Activated T-helper 1 cell treated with anti-CD3 and anti-CD28 coated beads, Interleukin-2, amount 50 U/mL, for 16 hours (primary cell): Measurements from ENCODE around the gene SLX9.

Experiments
- DNase-seq, 2 donors: peaks; one replicate each; pipeline ENCODE4 v3.0.0-alpha.2; 2020; ENCODE audit warnings: low read depth in 1 of 2, low spot score in 1 of 2

SLX9 gene

DNA sequence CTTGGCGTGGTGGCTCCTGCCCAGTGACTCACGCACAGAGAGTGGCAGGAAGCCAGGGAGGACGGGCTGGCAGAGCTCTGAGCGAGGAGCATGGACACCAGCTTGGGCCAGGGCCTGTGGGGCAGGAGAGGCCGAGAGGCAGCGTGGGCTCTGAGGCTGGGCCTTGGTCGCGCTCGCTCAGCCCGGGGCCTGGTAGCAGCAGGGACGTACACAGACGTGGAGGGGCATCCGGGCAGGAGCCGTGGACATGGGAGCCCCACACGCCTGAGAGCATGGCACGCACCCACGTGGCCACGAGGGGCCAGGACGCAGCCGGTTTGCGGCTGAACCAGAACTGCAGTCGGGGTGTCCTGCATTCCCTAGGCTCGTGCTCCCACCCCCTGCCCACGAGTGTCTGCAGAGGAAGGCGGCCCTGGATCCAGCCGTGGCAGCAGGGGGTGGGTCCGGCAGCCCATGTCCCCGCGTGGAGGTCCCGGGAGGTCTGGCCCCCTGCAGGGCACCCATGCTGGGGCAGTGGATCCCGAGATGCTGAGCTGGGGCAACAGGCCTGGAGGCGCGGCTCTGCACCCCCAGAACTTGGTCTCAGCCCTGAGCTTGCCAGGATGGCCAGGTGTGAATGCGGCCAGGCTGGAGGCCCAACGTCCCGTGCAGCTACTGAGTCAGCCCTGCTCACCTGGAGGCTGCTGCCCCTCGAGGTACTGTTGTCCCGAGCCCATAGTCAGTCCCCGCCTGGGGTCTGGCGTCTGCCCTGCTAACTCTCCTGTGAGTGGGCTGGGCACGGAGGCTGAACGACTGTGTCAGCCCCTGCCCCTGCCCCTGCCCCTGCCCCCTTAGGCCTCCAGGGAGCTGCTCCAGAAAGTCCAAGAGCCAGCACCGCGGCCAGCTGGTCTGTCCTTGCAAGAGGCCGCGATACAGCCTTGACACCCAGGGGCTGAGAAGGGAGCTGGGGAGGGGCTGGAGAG is 61.6 kb downstream of the SLX9 start:
- no peak for DNase-seq

DNA sequence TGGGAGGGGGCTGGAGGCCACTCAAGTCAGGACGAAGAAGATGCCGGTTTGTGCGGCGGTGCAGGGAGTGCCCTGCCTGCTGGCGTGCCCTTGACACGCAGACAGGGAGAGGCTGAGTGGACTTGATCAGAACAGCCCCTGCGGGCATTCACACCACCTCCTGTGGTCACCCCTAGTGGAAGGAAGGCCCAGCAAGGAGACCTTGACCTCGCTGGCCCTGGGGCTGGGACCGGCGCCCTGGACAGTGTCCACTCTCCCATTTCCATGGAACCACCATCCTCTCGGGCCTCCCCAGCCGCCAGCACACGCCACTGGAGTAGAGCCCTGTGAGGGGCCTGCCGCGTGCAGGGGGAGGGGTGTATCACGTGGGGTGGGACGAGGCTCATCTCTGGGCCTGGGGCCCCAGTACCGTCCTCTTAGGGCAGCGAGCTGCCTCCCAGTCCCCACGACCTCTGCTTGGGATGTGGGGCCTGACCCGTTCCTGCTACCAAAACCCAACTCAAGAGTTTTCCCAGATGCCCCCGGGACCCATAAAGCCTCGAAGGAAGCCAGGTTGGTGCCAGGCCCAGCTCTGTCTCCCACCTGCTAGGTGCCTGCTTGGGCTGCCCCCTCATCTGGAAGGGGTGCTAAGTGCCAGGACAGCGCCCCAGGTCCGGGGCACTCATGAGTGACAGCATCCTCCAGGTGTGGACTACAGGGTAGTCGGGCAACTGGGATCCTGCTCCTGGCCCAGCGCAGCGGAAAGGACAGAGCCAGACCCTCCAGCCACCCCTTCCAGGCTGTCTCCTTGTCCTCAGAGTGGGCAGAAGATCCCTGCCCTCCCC is 62.8 kb downstream of the SLX9 start:
- no peak for DNase-seq

DNA sequence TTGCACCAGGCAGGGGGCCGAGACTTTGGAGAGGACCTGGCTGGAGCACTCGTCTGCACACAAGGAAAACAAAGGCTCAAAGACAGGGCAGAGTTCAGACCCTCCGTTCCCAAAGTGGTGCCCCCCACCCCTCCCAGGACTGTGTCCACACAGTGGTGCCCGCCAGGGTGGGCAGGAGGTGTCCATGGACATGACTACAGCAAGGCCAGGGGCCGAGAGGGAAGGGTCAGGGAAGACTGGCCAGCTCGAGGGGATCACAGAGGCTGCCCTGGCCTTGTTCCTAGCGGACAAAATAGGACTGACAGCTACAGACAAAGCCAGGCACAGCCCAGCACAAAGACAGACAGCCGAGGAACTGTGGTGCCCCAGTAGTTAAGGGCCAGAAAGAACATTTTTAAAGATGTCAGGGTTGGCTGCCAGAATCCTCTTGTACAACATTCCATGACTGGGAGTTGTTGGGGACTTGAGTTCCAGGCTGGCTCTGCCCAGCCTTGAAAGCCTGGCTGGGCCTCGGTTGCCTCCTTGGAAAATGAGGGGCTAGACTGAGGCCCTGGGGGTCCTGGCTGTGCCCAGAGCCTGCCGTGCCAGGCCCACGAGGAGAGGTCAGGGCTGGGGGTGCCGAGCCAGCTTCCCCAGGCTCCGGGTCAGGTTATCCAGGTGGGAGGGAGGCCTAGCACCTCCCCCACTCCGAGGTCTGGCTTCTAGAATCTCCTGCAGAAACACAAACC is 63.7 kb downstream of the SLX9 start:
- no peak for DNase-seq

DNA sequence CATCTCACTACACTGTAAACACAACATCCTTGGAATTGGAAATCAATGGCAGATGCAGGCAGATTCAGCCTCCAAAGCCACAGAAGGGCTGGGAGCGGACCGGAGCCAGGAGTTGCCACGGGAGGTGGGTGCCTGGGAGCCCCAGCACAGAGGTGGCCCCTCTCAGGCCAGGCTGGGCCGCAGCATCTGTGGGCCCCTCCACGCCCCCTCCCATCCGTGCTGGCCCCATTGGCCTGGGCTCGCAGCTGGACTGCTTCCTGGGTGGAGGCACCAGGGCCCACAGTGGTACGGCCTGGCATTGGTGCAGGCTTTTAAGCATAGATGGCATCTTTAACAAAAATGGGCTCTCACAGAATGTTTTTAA is 64.2 kb downstream of the SLX9 start:
- DNase-seq: no peak

GRCh38 chr21:45004481-45005247 is 64.8 kb downstream of the SLX9 start:
- DNase-seq: no peak

DNA sequence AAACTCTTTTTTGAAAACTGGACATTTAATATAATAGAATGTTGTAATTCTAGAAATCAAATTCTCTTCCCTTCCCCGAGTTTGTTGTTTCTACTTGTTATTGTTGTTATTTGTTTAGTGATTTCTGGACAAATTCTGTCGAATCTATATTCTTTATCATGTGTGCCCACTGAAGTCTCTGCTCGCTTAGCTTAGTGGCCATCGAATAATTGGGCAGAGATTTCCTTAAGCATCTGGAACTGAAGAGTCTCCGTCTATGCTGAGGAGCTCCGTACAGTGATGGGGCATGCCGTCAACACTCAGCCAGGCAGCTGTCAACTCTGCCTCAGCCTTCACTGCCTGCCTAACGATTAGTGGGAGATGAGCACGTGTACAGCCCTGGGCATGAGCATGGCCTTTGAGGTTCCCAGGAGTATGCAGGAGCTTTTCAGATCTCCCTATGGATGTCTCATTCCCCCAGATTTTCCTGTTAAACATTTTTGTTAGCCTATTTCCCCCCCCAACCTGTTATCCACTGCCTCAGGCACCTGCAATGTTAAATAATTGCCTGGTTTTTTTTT is 66.8 kb downstream of the SLX9 start:
- no peak for DNase-seq

DNA sequence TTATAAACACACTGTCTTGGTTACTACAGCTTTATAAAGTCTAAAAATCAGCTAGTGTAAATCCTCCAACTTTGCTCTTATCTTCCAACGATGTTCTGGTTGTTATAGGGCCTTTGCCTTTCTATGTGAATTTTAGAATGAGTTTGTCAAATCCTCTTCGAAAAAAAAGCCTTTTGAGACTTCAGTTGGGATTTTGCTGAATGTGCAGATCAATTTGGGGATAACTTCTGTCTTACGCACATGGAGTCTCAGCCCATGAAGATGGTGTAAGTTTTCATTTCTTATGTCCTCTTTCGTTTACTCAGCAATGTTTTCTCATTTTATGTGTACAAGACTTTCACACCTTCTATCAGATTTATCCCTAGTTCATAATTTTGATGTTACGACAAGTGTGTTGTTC is 69.8 kb downstream of the SLX9 start:
- no peak for DNase-seq

DNA sequence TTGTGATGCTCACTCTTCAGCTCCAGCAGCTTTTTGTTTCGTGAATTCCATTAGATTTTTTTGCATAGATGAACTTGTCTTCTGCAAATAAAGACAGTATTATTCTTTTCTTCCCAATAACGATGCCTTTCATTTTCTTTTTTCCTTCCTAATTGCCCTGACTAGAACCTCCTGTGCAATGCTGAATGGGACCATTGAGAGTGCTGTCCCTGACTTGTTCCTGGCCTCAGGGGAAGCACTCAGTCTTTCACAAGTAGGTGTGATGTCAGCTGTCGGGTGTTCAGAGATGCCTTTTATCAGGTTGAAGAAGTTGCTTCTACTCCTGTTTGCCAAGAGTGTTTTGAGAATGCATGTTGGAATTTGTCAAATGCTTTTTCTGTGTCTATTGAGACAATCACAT is 70.3 kb downstream of the SLX9 start:
- no peak for DNase-seq

GRCh38 chr21:45010860-45011259 is 71.0 kb downstream of the SLX9 start:
- no peak for DNase-seq

DNA sequence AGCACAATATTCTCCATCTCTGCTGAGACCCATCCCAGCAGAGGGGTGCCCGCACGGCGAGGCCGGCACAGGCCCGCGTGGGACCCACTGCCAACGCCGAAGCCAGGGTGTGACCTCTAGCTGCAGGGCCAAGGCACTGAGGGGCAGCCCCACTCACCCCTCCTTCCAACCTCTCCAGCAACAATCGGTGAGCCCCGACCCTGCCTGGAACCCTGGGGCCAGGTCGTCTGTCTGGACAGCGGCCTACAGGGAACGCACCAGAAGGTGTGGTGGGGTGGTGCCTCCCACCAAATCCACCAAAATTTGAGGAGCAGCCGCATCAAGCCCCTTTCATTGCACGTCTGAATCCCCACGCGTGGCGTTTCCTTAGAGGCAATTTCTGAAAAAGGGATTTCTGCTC is 71.6 kb downstream of the SLX9 start:
- DNase-seq: no peak

- DNase-seq: no peak
Measured at GRCh38 chr21:45011911-45012661, 72.3 kb downstream of the SLX9 start.

DNA sequence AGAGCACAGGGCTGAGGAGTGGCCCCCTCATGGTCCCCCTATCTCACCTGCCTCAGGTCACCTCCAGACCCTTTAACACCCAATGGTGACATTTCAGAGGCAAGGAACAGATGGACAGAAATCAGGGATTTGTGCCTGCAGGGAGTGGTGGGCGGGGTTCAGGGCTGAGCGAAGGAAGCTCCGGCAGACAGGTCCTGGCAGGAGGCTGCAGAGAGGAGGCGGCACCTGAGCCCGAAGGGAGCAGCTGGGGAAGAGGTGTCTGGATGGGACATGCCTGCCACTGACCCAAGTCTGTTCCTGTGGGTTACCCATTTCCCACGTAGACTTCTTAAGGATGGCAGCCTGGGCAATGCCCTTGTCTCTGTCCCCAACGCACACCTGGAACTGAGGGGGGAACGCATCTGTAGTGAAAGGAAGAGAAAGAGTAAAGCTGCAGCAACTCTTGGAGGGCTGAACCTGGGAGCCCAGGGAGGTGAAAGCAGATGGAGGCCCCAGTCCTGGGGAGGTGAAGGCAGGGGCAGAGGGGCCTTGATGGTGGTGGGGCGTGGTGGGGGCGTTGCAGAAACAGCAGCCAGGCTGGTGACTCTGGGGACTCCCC is 72.9 kb downstream of the SLX9 start:
- DNase-seq: no peak

- DNase-seq: no peak
Measured at GRCh38 chr21:45013260-45013841, 73.5 kb downstream of the SLX9 start.

DNA sequence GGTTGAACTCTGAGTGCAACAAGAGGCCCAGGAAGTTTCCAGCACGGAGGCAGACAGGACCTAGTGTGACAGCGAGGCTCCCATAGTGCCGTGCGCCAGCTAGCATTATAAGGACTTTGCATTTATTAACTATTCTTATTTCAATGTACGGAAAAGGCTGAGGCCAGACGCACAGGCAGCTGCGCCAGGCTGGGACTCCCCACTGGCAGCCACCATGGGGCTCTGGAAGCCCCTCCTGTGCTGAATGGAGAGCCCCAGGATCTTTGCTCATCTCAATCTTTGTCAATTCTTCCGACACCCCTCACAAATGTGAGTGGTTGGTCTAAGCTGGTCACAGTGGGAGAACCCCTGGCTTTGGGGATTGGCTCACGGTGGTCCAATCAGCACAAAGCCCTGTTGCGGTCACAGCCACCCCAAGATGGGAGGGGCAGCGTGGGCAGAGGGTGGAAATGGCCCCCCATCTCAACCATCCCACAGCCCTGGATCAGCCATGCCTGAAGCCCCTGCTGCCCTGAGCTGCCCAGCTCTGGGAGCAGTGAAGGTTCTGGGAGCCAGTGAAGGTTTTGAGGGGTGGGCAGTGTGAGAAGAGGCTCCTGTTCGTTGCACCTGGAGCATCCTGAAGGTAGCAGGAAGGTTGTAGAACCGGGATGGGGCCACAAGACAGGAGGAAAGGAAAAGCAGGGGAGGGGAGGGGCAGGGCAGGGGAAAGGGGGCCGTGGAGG is 75.1 kb downstream of the SLX9 start:
- DNase-seq: no peak

- no peak for DNase-seq
Measured at GRCh38 chr21:45015469-45015860, 75.6 kb downstream of the SLX9 start.

GRCh38 chr21:45016031-45016405 is 76.2 kb downstream of the SLX9 start:
- no peak for DNase-seq

DNA sequence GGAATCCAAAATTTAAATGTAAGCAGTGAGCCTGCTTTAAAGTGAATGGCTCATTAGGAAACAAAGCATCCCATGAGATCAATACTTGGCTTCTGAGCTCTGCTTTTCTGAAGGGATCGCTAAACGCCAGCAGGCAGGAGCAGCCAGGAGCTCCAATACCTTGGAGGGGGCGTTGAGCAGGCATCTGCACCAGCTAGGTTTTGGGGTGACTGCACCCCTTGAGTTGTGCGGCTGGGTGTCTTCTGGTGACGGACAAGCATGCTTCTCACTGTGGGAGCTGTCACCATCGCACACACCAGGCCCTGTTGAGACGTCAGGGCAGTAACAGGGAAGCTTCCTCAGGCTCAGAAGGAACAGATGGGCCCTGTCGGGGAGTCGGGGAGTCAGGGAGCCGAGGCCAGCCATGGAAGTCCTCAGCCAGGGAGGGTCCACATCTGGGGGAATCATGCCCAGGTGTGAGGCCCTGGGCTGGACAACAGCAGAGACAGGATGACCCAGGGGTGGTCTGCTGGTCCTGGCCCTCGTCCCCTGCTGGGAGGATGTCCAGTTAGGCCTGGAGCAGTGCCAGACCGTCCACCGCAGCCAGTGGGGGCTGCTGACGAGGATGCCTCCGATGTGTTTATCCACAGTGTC is 76.7 kb downstream of the SLX9 start:
- no peak for DNase-seq
